Brain microvascular endothelial cell (primary cell): ENCODE results near the gene GPR161.

ENCODE experiments used
- DNase-seq: peaks from one replicate; pipeline ENCODE4 v3.0.0-alpha.2; 2020
- H3K27ac ChIP-seq: fragments of 250-450 bp; sonication (Bioruptor Pico); 2 replicates; pipeline ENCODE4 v1.5.1; 2020; ENCODE audit warnings: mild to moderate bottlenecking, moderate library complexity
- H3K27me3 ChIP-seq: fragments of 250-450 bp; sonication (Bioruptor Pico); replicated peaks from 2 replicates; pipeline ENCODE4 v1.5.1; 2020; ENCODE audit warnings: mild to moderate bottlenecking
- H3K36me3 ChIP-seq: fragments of 250-450 bp; sonication (Bioruptor Pico); replicated peaks from 2 replicates; pipeline ENCODE4 v1.5.1; 2020; ENCODE audit warnings: mild to moderate bottlenecking
- H3K4me3 ChIP-seq: 2 replicates; pipeline ENCODE4 v1.5.1; 2011; ENCODE audit warnings: low read depth, mild to moderate bottlenecking, control low read depth, low read length, moderate library complexity
- CTCF ChIP-seq: IDR thresholded peaks from 2 replicates; pipeline ENCODE4 v1.5.1; 2011; ENCODE audit warnings: low read depth, mild to moderate bottlenecking, moderate library complexity, low read length, control low read depth, inconsistent platforms; ENCODE audit errors: missing control alignments
- in situ Hi-C: cut with HindIII; loops from 2 replicates; pipeline ENCODE4 v1.10.0; 2017; ENCODE audit warnings: low sequenced_read_pairs, low pct_ligation_motif_present

The GPR161 gene

GRCh38 chr1:168151935-168152334 is 15.2 kb upstream of the GPR161 start:
- no peak for TF ChIP-seq CTCF
- Histone ChIP-seq H3K27ac (no peak overlapping the region), H3K36me3 (no peaks in the 10 kb centered on the region), H3K27me3 (no peaks in the 10 kb centered on the region), H3K4me3 (no peak overlapping the region)
- in situ Hi-C loops, result no loop called here
- DNase-seq, result no peak

- no peak for TF ChIP-seq CTCF
- no peak for DNase-seq
- Histone ChIP-seq H3K4me3 (no peak overlapping the region), H3K27ac (no peak overlapping the region), H3K27me3 (no peaks in the 10 kb centered on the region), H3K36me3 (no peaks in the 10 kb centered on the region)
- in situ Hi-C loops, result no loop called here
Observed at GRCh38 chr1:168150283-168150682, 13.6 kb upstream of the GPR161 start.

- no peaks in the 10 kb centered on the region for H3K36me3 ChIP-seq
- H3K27me3 ChIP-seq, result no peaks in the 10 kb centered on the region
- in situ Hi-C loops, result no loop called here
- no peak for TF ChIP-seq CTCF
- no peak overlapping the region for H3K27ac ChIP-seq
- no peak for DNase-seq
- no peak overlapping the region for H3K4me3 ChIP-seq
Observed at GRCh38 chr1:168148916-168149315, 12.2 kb upstream of the GPR161 start.

GRCh38 chr1:168146626-168147025 is 9.9 kb upstream of the GPR161 start:
- DNase-seq, result no peak
- in situ Hi-C loops, result no loop called here
- Histone ChIP-seq H3K4me3 (no peak overlapping the region), H3K36me3 (no peaks in the 10 kb centered on the region), H3K27ac (no peak overlapping the region), H3K27me3 (no peaks in the 10 kb centered on the region)
- TF ChIP-seq CTCF, result no peak

GRCh38 chr1:168146160-168146539 is 9.4 kb upstream of the GPR161 start:
- H3K4me3 ChIP-seq, result no peak overlapping the region
- no peaks in the 10 kb centered on the region for H3K27me3 ChIP-seq
- H3K27ac ChIP-seq, result no peak overlapping the region
- in situ Hi-C loops, result no loop called here
- no peaks in the 10 kb centered on the region for H3K36me3 ChIP-seq
- no peak for TF ChIP-seq CTCF
- DNase-seq, result no peak
